Measurements from ENCODE around the gene D2HGDH.
"Not testable (repeated sequence)": the region's sequence is repeated elsewhere in the genome, so short reads cannot be mapped to it uniquely, and the experiment has no call there.

D2HGDH gene

DNA sequence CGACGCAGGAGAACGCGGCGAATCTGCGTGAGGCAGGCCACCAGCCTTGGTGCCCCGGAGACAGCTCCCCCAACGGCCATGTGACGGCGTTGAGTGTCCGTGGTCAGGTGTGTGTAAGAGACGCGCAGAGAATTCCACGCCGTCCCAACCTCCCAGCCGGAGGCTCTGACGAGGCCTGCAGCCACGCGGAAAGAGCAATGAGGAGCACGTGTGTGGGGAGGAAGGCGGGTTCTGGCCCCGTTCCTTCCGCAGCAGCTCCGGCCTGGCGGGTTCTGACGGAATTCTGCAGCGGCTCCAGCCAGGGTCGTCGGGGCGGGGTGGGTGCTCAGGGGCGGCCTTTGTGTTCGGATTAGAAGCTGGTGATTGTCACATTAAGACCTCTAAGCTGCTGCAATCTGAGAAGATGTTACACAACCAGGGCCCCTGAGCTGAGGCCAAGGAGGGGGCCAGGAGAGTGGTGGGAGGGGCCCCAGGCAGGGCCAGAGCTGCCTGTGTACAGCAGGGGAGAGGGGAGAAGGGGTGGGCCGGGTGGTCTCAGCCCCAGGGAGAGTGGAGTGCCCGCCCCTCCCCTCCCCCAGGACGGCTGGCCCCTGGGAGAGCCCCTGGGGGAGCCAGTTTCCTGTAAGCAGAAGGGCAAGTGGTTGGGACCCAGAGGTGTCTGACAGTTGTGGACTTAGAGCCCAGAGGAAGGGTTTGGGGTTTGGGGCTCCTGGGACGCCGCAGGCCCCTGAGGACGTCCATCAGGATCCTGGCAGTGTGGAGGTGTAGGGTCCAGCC, 37.0 kb downstream of the D2HGDH start:
- no peak for DNase-seq

DNA sequence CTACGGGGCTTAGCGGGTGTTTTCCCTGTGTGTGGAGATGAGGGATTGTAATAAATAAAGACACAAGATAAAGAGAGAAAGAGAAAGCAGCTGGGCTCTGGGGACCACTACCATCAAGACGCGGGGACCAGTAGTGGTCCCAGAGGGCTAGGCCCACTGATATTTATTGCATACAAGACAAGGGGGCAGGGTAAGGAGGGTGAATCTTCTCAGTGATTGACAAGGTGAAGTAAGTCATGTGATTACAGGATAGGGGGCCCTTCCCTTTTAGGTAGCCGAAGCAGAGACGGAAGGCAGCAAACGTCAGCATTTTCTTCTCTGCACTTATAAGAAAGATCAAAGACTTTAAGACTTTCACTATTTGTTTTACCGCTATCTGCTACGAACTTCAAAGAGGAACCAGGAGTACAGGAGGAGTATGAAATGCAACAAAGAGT, 37.7 kb downstream of the D2HGDH start:
- DNase-seq, result no peak

- no peak for DNase-seq
Measured at GRCh38 chr2:241773511-241774418, 39.3 kb downstream of the D2HGDH start.

- DNase-seq, result no peak
Measured at GRCh38 chr2:241774419-241775222, 40.2 kb downstream of the D2HGDH start.

- DNase-seq, result no peak
Measured at GRCh38 chr2:241775223-241776177, 41.1 kb downstream of the D2HGDH start.

GRCh38 chr2:241776336-241777169, 42.1 kb downstream of the D2HGDH start, which contains the start of gene GAL3ST2:
Gene GAL3ST2, plus strand, starts transcription at chr2:241776822. Its CDS starts 134 bp downstream, at chr2:241776956.
- DNase-seq, result no peak

GRCh38 chr2:241777170-241777685, 42.8 kb downstream of the D2HGDH start:
- DNase-seq, result no peak

DNA sequence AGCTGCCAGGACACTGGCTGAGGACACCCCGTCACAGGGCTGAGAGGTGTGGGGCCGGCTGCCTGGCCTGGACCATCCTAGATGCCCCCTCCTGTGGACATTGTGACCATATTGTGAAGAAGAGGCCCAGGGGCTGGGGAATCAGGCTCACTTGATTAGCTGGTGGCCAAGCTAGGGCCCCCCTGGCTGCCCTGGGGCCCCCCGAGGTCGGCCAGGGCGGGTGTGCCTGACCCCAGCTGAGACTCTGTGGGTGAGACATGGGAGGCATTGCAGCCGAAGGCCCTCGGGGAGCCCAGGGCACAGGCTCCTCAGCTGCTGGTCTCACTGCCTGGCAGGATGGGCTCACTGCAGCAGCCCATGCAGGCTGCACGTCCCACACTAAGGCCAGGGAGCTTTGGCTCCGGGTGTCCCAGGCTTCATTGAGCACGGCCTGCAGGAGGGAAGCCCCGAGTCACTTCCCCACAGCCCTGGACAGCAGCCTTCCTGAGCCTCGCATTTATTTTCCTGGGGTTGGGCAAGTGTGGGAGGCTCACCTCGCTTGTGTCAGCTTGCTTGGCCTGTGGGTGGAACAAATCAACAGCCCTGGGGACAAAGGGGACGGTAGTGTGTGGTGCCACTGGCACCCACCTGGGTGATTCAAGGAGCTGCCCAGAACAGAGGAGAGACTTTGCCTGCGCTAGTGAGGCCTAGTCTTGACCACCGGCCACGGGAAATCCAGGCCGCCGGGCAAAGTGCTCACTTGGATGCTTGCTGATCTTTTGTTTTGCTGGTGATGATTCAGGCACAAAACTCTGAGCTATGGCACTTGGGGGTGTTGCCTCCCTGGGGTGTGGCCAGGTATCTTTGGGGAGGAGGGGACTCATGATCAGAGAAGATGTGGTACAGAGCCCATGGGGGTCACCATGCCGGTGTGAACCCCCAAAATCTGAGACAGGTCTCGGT, 43.5 kb downstream of the D2HGDH start:
- DNase-seq, result no peak

DNA sequence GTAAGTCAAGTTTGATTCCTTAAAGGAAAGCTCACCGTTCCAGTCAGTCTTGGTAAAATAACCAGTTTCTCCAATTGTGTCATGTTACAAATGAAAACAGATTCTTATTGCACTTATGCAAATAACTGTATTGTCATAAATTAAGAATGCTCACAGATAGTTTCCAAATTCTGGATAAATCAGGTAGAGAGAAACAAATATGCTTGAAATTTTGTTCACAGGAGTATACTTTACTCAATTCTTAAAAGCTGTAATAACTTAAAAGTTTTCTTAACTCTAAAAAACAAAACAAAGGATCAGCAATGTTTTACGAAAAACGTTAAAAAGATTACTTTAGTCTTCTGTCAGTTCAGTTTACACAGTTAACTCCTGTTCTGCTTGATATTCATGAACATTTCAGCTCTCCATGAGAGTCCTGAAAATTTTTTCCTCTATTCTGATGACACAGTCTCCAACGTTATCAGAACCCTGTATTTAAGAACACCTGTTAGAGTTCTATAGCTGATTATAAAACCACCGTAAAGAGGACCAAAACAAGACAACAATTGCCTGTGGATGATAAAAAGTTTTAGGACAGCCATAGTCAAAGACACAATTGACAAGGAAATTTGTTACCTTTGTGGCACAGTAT, 46.6 kb downstream of the D2HGDH start:
- DNase-seq, result no peak

GRCh38 chr2:241782053-241782452, 47.6 kb downstream of the D2HGDH start:
- DNase-seq, result not testable (repeated sequence)

- DNase-seq, result no peak
Measured at GRCh38 chr2:241788135-241788534, 53.7 kb downstream of the D2HGDH start.

- no peak for DNase-seq
Measured at GRCh38 chr2:241788572-241788971, 54.1 kb downstream of the D2HGDH start.

DNA sequence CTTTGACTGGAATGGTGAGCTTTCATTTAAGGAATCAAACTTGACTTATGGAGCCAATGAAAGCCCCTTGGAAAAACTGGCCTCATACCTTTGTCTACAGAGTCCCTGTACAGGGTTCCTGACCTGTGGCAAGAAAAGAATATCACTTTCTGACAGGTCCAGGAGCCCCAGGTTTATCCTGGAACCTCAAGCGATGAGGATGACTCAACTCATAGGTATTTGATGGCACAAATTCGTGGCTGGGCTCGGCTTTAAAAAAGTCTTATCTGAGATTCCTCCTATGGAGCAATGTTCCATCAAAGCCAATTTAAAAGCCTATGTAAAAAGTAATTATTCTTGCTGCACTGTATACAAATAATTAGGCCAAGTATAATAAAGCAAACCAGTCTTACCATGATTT, 57.0 kb downstream of the D2HGDH start:
- DNase-seq, result not testable (repeated sequence)

DNA sequence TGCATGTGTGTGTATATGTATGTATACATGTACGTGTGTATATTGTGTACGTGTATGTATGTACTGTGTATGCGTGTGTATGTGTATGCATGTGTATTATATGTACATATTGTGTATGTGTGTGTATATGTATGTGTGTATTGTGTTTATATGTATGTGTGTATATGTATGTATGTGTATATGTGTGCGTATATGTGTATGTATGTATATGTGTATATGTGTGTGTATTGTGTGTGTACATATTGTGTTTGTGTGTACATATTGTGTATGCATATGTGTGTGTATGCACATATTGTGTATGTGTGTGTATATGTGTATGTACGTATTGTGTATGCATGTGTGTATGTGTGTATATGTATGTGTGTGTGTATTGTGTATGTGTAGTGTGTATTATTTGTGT, 59.0 kb downstream of the D2HGDH start:
- DNase-seq, result no peak

DNA sequence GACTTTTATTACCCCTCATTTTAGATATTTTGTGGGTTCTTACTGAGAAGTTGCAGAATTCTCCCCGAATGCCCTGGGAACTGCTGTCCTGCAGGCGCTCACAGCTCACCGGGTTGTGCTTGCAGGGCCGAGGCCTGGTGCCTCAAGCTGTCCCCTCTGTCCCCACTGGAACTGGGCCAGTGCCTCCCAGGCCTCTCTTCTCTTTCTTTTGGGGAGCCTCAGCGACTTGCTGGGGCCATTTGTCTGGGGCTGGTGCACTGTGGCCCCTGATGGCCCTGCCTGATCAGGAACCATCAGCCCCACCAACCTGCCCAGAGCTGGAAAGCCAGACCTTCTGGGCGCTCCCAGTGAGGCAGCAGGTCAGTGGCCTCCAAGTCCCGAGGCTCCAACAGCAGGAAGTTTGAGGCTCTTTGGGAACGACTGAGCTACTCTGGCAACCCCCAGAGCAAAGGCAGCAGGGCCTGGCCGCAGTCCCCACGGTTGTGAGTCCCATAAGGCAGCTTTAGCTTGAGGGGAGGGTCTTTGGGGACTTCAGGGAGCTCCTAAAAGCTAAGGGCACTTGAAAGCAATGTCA, 59.9 kb downstream of the D2HGDH start:
- DNase-seq, result no peak

DNA sequence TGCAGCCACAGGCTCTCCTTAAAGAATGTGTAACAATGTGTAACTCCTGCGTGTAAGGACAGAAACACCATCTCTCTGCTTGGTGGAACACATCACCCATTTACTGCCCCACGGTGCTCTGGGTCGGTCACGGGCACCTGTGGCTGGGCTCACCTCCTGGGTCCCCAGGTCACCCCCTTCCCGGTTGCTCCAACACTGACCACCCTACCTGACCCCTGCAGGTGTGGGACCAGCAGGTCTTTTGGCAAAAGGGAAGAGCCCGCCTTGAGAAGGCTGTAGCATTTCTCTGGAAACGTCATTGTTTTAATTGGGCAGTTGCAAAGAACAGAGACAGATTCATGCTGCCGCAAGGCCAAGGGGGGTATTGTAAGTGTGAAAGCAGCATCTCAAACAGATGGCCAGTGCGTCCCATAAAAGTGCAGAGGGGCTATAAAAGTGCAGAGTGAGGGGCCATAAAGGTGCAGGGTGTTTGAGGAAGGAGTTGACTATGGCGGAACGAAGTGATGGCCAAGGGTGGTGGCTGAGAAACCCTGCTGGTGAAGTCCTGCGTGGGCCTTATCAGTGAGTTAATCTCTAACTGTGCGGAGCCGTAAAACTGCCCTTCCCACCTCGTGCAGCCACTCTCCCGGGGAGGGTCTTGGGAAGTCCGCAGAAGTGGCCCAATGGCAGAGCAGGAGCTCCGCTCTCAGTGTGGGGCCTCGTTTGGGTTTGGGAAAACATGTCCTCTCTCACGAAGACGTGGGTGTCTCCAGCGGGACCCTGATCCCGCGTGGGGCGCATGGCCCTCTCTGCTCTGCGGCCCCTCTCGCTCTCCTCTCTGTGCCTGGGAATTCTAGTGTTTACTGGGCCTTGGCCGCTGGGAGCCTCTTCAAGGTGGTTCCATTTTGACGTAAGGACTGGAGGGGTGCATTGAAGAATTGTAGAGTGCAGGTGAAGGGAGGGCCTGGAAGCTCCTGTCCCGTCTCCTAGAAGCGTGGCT, 60.9 kb downstream of the D2HGDH start:
- no peak for DNase-seq

- no peak for DNase-seq
Measured at GRCh38 chr2:241796209-241796608, 61.8 kb downstream of the D2HGDH start.
